ENCODE measurements around the gene DMC1.

The DMC1 gene

DNA sequence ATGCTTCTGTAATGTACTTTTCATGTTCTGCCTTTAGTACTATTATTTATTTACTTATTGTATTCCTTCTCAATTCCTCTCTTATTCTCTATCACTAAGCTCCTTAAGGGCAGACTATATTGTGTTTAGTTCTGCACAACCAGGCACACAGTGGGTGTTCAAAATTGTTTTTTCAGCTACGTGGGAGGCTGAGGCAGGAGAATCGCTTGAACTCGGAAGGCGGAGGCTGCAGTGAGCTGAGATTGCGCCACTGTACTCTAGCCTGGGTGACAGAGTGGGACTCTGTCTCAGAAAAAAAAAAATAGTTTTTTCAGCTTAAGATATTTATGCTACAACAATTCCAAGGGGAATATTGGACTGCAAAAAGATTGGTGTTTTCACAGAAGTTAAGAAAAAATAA lies 46.5 kb downstream of the DMC1 start:
- no peaks in the 10 kb centered on the region for H4K20me1 ChIP-seq
- no peak overlapping the region for H3K4me2 ChIP-seq
- no peaks in the 10 kb centered on the region for H3K9me3 ChIP-seq
- no peaks in the 10 kb centered on the region for H3K36me3 ChIP-seq
- H3K27me3 ChIP-seq, result no peaks in the 10 kb centered on the region
- H3K4me3 ChIP-seq, result no peak overlapping the region
- H3K9ac ChIP-seq, result no peak overlapping the region
- TF ChIP-seq Cebpa-rat (IDR thresholded peaks at IDR 0.05), result no peak
- H3K4me1 ChIP-seq, result peaks cover 24% of the 10 kb centered on the region
- no peak overlapping the region for H3K27ac ChIP-seq

DNA sequence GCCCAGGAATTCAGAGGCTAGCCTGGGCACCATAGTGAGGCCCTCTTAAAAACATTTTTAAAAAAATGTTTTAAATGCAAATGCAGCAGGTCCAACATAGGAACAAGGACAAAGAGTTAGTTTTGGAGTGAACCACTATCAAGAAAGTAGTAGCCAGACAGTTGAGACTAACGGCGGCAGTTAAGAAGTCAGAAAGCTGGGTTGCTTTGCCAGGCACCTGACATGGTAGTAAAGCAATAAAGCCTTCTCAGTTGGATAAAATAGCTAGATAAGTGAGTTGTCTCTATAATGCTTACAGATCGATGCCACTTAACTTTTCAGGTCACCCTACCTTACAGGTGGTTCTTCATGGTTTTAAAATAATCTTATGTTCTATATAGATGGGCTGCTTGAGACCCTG lies 47.0 kb downstream of the DMC1 start:
- H3K4me2 ChIP-seq, result no peak overlapping the region
- H3K9me3 ChIP-seq, result no peaks in the 10 kb centered on the region
- H3K4me3 ChIP-seq, result no peak overlapping the region
- no peaks in the 10 kb centered on the region for H4K20me1 ChIP-seq
- TF ChIP-seq Cebpa-rat (IDR thresholded peaks at IDR 0.05), result no peak
- no peaks in the 10 kb centered on the region for H3K36me3 ChIP-seq
- no peaks in the 10 kb centered on the region for H3K27me3 ChIP-seq
- no peak overlapping the region for H3K27ac ChIP-seq
- no peak overlapping the region for H3K9ac ChIP-seq
- H3K4me1 ChIP-seq, result peaks cover 26% of the 10 kb centered on the region

DNA sequence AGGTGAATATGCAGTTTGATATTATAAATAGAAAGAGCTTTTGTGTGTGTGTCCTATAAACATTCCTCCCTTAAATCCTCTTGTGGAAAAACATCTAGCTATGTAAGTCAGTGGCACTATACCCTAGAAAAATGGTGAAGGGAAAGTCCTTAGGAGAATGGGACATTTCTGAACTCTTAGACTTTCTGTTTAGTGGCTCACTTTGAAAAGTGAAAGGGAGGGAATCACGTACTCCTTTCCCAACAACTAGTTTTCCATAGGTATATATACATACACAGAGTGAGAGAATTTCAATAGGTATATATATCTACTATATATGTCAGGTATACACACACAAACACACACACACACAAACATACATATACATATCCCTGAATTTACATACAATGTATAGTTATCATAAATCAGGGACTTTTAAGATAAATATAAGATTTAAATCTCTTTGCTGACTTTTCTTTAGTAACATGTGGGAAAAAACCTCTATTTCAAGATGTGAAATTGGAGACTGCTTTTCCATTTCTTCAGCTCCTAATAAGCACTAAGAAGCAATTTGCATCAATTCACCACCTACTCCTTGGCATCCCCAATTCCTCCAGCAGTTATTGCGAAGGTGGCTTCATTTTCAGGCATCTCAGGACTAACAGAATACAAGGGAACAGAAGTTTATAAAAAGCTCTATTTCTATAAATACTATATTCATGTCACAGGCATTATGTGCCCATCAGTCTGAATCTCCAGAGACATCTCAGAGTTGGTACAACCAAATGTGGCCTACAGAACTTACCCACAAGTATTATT lies 50.3 kb downstream of the DMC1 start:
- H4K20me1 ChIP-seq, result no peaks in the 10 kb centered on the region
- H3K9ac ChIP-seq, result no peak overlapping the region
- peak overlapping the region; percentile 60 for H3K4me2 ChIP-seq
- H3K36me3 ChIP-seq, result no peaks in the 10 kb centered on the region
- H3K27me3 ChIP-seq, result no peaks in the 10 kb centered on the region
- no peak for TF ChIP-seq Cebpa-rat (IDR thresholded peaks at IDR 0.05)
- H3K4me1 ChIP-seq, result peaks cover 26% of the 10 kb centered on the region
- H3K27ac ChIP-seq, result no peak overlapping the region
- no peak overlapping the region for H3K4me3 ChIP-seq
- no peaks in the 10 kb centered on the region for H3K9me3 ChIP-seq

DNA sequence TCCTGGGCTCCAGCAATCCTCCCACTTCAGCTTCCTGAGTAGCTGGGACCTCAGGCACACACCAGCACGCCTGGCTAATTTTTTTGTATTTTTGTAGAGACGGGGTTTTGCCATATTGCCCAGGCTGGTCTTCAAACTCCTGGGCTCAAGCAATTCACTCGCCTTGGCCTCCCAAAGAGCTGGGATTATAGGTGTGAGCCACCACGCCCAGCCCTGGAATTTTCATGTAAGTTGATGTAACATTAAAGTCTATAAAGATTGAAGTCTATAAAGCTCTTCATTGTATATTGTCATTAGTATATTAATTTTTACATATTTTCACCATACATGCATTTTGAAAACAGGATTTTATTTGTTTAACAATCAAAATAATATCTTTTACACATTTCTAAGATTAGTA lies 51.4 kb downstream of the DMC1 start:
- Histone ChIP-seq H3K36me3 (no peaks in the 10 kb centered on the region), H3K27ac (no peak overlapping the region), H3K4me1 (peaks cover 26% of the 10 kb centered on the region), H3K27me3 (no peaks in the 10 kb centered on the region), H3K4me3 (no peak overlapping the region), H3K9me3 (no peaks in the 10 kb centered on the region), H4K20me1 (no peaks in the 10 kb centered on the region), H3K4me2 (no peak overlapping the region), H3K9ac (no peak overlapping the region)
- no peak for TF ChIP-seq Cebpa-rat (IDR thresholded peaks at IDR 0.05)

DNA sequence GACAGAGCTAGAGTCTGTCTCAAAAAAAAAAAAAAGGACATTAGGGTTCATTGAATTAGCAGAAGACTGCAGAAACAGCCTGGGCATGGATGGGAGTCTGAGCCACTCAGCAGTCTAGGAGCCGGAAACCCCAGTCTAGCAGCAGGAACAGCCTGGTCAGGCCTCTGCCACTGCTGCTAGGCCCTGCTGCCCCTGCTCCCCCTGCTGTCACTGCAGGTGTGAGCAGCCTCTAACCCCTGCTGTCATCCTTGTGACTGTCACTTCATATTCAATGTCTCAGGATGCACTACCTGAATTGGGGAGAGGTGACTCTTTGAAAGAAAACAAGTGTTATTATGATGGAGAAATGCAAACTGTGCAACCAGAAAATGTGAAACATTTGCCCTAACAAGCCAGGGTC lies 56.9 kb downstream of the DMC1 start:
- peaks cover 38% of the 10 kb centered on the region for H3K4me1 ChIP-seq
- no peaks in the 10 kb centered on the region for H3K9me3 ChIP-seq
- H3K4me3 ChIP-seq, result no peak overlapping the region
- TF ChIP-seq Cebpa-rat (IDR thresholded peaks at IDR 0.05), result no peak
- H3K9ac ChIP-seq, result no peak overlapping the region
- H3K27ac ChIP-seq, result no peak overlapping the region
- no peaks in the 10 kb centered on the region for H4K20me1 ChIP-seq
- H3K4me2 ChIP-seq, result peak overlapping the region; percentile 28
- no peaks in the 10 kb centered on the region for H3K27me3 ChIP-seq
- H3K36me3 ChIP-seq, result no peaks in the 10 kb centered on the region

DNA sequence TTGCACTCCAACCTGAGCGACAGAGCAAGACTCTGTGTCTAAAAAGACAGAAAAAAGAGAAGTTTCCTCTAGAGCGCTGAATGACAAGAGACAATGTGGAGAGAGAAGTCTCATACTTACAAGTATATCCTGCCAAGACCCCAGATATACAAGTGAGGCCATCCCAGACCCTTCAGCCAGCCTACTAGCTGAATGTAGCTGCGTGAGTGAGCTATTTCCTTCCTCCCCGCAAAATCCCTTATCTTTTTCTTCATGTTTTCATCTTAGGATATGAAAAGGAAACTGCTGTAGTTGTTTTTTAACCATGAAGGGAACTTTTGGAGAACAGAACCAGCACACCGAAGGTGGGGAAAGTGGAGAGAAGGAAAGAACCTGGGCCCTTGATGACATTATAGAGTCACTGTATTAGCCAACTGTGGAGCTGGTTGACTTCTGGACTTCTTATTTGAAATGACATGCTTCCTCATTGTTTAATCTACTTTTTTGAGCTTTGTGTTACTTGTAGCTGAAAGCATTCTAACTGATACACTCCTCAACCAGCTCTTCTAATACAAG lies 59.5 kb downstream of the DMC1 start:
- Histone ChIP-seq H3K4me3 (no peak overlapping the region), H3K4me2 (0 out of 2 replicates have a peak overlapping the region, but pooled peaks have one; percentile 25), H3K27me3 (no peaks in the 10 kb centered on the region), H3K4me1 (peaks cover 52% of the 10 kb centered on the region), H4K20me1 (peaks cover 1% of the 10 kb centered on the region; the same call in 1 of the 2 replicates), H3K9me3 (no peaks in the 10 kb centered on the region), H3K36me3 (no peaks in the 10 kb centered on the region), H3K27ac (no peak overlapping the region), H3K9ac (no peak overlapping the region)
- no peak for TF ChIP-seq Cebpa-rat (IDR thresholded peaks at IDR 0.05)

DNA sequence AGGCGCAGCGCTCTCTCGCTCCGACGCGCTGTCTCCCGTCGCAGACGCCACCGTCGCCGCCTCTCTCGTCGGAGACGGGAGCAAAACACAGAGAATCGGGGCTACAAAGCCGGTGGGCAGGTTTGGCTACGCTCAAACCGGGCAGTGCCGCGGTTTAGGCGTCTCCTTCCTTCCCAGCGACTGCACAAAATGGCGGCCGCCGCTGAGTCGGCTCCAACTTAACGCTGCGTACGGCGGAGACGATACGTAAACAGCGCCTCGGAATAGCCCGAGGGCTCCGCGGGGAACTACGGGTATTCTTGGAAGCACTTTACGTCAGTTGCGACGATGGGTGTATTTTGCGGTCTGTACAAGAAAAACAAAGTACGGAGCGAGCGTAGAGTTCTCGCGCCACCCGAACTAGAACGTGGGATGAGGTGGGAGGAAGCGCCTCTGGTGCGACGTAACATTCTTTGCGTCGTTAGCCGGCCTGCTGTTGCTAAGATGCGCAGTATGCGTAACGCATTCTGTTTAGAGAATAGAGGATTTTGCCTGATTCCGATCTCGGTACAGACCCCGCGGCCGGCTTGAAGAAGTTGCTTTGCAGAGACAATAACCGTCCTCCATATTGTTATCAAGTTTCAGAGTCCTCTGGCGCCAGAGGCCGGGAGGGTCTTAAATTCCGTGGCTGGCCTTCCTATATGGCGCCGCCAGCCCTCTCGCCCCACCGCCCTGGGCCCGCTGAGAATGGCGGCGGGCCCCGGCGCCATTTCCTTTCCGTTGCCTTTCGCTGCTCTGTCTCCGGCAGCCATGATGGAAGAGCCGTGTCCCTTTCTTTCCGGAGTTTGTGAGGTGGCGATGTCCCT lies 63.6 kb downstream of the DMC1 start, which contains the start of gene DDX17:
DDX17 (minus strand) TSS at position 194 of the 845 bp plus-strand sequence.
- H3K4me2 ChIP-seq, result peak within 1 kb of the TSS; percentile 91
- H3K9me3 ChIP-seq, result no peaks in the 10 kb centered on the region
- peaks cover 43% of the 10 kb centered on the region for H4K20me1 ChIP-seq
- no peaks in the 10 kb centered on the region for H3K27me3 ChIP-seq
- H3K9ac ChIP-seq, result peak within 1 kb of the TSS; percentile 100
- peaks cover 71% of the 10 kb centered on the region for H3K4me1 ChIP-seq
- TF ChIP-seq Cebpa-rat (IDR thresholded peaks at IDR 0.05), result no peak
- peak within 1 kb of the TSS; percentile 95 for H3K4me3 ChIP-seq
- H3K36me3 ChIP-seq, result peaks cover 24% of the 10 kb centered on the region
- H3K27ac ChIP-seq, result peak within 1 kb of the TSS; percentile 100

DNA sequence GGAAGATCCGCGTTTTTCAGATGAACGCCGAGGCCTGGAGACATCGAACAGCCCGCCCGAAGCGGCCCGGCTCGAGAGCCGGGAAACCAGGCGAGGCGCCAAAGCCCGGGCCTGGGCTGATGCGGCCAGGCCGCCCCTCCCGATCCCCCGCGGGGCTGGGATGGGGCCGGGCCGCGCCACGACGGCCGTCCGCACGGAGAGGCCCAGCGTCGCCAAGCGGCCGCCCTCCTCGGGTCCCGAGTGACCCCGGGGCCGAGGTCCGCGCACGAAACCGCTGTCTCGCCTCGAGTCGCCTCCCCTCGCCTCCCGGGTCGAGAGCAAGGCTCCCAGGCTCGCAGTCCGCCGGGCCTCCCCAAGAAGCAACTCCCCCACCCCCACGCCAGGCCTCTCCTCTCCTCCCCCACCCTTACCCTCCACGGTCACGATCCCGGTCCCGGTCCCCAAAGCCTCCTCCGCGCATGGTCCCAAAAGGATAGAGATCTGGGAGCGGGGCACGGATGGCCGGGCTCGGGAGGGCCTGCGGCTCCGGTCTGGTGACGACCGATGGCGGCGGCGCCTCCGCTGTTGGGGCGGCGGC lies 64.4 kb downstream of the DMC1 start:
- TF ChIP-seq Cebpa-rat (IDR thresholded peaks at IDR 0.05), result no peak
- Histone ChIP-seq H3K4me1 (peaks cover 68% of the 10 kb centered on the region), H3K27ac (peak overlapping the region; percentile 100), H3K36me3 (peaks cover 31% of the 10 kb centered on the region), H3K9ac (peak overlapping the region; percentile 100), H3K9me3 (no peaks in the 10 kb centered on the region), H4K20me1 (peaks cover 50% of the 10 kb centered on the region), H3K4me3 (peak overlapping the region; percentile 95), H3K27me3 (no peaks in the 10 kb centered on the region), H3K4me2 (peak overlapping the region; percentile 91)

DNA sequence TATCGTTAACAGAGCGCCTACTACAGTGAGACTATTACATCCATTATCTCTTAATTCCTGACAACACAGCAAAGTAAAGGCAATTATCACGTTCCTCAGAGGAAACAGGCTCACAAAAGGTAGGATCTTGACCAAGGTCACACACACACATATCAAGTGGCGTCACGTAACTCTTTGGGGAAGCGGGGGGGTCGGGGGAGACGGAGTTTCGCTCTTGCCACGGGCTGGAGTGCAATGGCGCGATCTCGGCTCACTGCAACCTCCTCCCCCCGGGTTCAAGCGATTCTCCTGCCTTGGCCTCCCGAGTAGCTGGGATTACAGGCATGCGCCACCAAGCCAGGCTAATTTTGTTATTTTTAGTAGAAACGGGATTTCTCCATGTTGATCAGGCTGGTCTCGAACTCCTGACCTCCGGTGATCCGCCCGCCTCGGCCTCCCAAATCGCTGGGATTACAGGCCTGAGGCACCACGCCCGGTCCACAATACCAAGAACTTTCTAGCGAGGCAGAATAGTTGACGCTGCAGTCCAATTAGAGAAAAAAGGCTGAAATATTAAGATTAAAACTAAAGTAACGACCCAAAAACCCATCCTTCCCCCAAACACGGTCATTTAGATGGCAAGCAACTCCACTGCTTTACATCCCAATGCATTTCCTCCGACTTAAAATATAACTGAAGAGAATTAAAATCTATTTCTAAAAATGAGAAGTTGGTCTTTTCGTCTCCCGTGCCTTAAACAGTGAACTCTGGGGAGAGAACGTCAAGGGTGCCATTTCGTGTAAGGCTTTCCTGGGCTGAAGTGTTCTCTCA lies 65.0 kb downstream of the DMC1 start:
- TF ChIP-seq Cebpa-rat (IDR thresholded peaks at IDR 0.05), result no peak
- Histone ChIP-seq H3K4me2 (peak overlapping the region; percentile 91), H4K20me1 (peaks cover 57% of the 10 kb centered on the region), H3K27me3 (no peaks in the 10 kb centered on the region), H3K9ac (peak overlapping the region; percentile 100), H3K36me3 (peaks cover 38% of the 10 kb centered on the region), H3K27ac (peak overlapping the region; percentile 100), H3K4me3 (peak overlapping the region; percentile 95), H3K4me1 (peaks cover 61% of the 10 kb centered on the region), H3K9me3 (no peaks in the 10 kb centered on the region)
